Chondrocyte (in vitro differentiated cells): Measurements from ENCODE around the gene DPYD. TPM values are rescaled to one million over a fixed set of nuclear protein-coding genes. Genes with fewer than 3 reads are reported as not detected.

Source experiments
- DNase-seq: peaks from one replicate; pipeline ENCODE4 v3.0.0; 2021; ENCODE audit warnings: mixed read lengths, low spot score
- H3K27ac Mint-ChIP-seq: one replicate; pipeline ENCODE4 v1.8.0; 2021; ENCODE audit warnings: mild to moderate bottlenecking, moderate library complexity, mixed read lengths; ENCODE audit not compliant: unreplicated experiment
- H3K27me3 Mint-ChIP-seq: 2 replicates; pipeline ENCODE4 v1.8.0; 2021; ENCODE audit warnings: low read depth, mixed read lengths
- H3K36me3 Mint-ChIP-seq: 2 replicates; pipeline ENCODE4 v1.8.0; 2021; ENCODE audit warnings: low read depth, mixed read lengths
- H3K4me1 Mint-ChIP-seq: 2 replicates; pipeline ENCODE4 v1.8.0; 2021; ENCODE audit warnings: low read depth, mild to moderate bottlenecking, mixed read lengths
- H3K4me3 Mint-ChIP-seq: one replicate; pipeline ENCODE4 v1.8.0; 2021; ENCODE audit warnings: mild to moderate bottlenecking, moderate library complexity, mixed read lengths; ENCODE audit not compliant: unreplicated experiment
- H3K9me3 Mint-ChIP-seq: 2 replicates; pipeline ENCODE4 v1.8.0; 2021; ENCODE audit warnings: low read depth, mixed read lengths
- total RNA-seq: library from RNA; stranded (reverse); gene quantifications from 3 replicates; pipeline ENCODE4 v1.2.1, GENCODE V29; 2021
- TF ChIP-seq, protein P1 (sequence below): fragments of 200-600 bp; sonication (generic); IDR thresholded peaks from 2 replicates; pipeline ENCODE4 v1.5.0; 2021; ENCODE audit warnings: antibody characterized with exemption, mild to moderate bottlenecking, moderate library complexity

Gene DPYD
- total RNA-seq, 1 donor from 2014 or later, result 5.3 TPM

DNA sequence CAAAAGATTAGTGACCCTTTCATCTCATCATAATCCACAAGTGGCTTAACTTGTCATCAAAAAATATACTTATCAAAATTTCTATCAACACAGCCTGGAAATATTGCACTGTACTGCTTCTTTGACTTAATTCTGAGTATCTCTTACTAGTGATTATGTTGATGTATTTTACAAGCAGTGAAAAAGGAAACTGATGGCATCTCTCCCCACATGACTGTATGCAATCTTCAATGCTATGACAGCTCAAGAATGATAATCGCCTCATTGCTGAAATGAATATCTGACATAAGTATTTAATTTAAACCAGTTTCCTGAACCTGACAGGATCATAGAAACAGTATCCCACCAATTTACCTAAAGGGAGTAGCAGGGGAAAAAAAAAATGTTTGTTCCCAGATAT, 79.5 kb downstream of the DPYD start:
- Mint-ChIP-seq H3K4me3 (no peak overlapping the region), H3K36me3 (no peaks in the 10 kb centered on the region), H3K27ac (no peak overlapping the region), H3K4me1 (peaks cover 4% of the 10 kb centered on the region), H3K27me3 (no peaks in the 10 kb centered on the region), H3K9me3 (no peaks in the 10 kb centered on the region)
- TF ChIP-seq, protein P1, sequence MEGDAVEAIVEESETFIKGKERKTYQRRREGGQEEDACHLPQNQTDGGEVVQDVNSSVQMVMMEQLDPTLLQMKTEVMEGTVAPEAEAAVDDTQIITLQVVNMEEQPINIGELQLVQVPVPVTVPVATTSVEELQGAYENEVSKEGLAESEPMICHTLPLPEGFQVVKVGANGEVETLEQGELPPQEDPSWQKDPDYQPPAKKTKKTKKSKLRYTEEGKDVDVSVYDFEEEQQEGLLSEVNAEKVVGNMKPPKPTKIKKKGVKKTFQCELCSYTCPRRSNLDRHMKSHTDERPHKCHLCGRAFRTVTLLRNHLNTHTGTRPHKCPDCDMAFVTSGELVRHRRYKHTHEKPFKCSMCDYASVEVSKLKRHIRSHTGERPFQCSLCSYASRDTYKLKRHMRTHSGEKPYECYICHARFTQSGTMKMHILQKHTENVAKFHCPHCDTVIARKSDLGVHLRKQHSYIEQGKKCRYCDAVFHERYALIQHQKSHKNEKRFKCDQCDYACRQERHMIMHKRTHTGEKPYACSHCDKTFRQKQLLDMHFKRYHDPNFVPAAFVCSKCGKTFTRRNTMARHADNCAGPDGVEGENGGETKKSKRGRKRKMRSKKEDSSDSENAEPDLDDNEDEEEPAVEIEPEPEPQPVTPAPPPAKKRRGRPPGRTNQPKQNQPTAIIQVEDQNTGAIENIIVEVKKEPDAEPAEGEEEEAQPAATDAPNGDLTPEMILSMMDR, result no peak
- DNase-seq, result no peak

DNA sequence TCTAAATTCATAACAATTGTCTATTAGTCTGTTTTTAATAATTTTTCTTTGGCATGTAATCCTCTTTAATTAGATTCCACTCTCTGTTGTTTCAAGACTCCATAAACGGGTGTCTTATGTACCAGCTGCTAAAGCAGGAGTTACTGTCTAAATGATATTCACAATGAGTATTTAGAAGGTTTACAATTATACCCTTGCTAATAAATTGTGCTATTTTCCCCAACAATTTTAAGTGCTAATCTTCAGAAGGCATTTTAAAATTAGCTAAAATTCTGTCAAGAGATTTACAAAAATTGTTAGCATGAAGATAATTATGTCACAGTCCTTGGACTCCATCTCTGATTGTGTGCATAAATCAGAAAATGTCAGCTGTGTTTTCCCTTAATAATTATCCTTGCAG, 83.7 kb downstream of the DPYD start:
- no peaks in the 10 kb centered on the region for H3K36me3 Mint-ChIP-seq
- no peak overlapping the region for H3K27ac Mint-ChIP-seq
- DNase-seq, result no peak
- TF ChIP-seq, protein P1, result no peak
- H3K27me3 Mint-ChIP-seq, result no peaks in the 10 kb centered on the region
- no peak overlapping the region for H3K4me3 Mint-ChIP-seq
- peaks cover 11% of the 10 kb centered on the region for H3K4me1 Mint-ChIP-seq
- H3K9me3 Mint-ChIP-seq, result no peaks in the 10 kb centered on the region

GRCh38 chr1:97834899-97835298, 85.9 kb downstream of the DPYD start:
- Mint-ChIP-seq H3K4me3 (no peak overlapping the region), H3K4me1 (peaks cover 9% of the 10 kb centered on the region), H3K36me3 (no peaks in the 10 kb centered on the region), H3K27me3 (no peaks in the 10 kb centered on the region), H3K27ac (no peak overlapping the region), H3K9me3 (no peaks in the 10 kb centered on the region)
- TF ChIP-seq, protein P1, result no peak
- no peak for DNase-seq

GRCh38 chr1:97833881-97834280, 87.0 kb downstream of the DPYD start:
- DNase-seq, result no peak
- Mint-ChIP-seq H3K4me1 (peaks cover 9% of the 10 kb centered on the region), H3K4me3 (no peak overlapping the region), H3K9me3 (no peaks in the 10 kb centered on the region), H3K36me3 (no peaks in the 10 kb centered on the region), H3K27ac (no peak overlapping the region), H3K27me3 (no peaks in the 10 kb centered on the region)
- TF ChIP-seq, protein P1, result no peak

DNA sequence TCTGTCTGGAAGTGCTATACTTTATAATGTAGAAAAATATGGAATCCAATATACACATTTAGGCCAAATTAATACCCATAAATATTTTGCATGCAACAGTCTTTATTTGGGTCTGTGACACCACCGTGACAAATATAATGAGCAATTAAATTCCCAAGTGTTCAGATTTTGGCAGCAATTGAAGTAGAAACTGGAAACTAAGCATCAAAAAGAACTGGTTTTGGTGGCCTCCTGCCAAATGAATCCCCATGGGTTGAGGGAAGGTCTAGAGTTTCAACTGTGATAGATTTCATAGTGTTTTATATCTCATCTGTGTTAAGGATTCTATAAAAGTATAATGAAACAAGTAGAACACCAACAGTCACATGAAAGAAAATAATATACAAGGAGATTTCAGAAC, 88.4 kb downstream of the DPYD start:
- Mint-ChIP-seq H3K4me1 (peaks cover 9% of the 10 kb centered on the region), H3K36me3 (peaks cover 1% of the 10 kb centered on the region), H3K27ac (no peak overlapping the region), H3K4me3 (no peak overlapping the region), H3K27me3 (no peaks in the 10 kb centered on the region), H3K9me3 (no peaks in the 10 kb centered on the region)
- DNase-seq, result no peak
- TF ChIP-seq, protein P1, result no peak
